DMS114 treated with DMSO at 0.1 percent for 48 hours (cell line): ENCODE data around the gene GKN1.

ENCODE experiments used
- DNase-seq: peaks from one replicate; lab custom pipeline; 2025; ENCODE audit not compliant: unreplicated experiment; lab: John Stamatoyannopoulos, UW

The GKN1 gene

GRCh38 chr2:69007169-69007568 lies 32.7 kb downstream of the GKN1 start:
- DNase-seq = no peak

- no peak for DNase-seq
Observed at GRCh38 chr2:69007603-69008002, 33.2 kb downstream of the GKN1 start.

- no peak for DNase-seq
Observed at GRCh38 chr2:69010437-69011194, 36.2 kb downstream of the GKN1 start.

- DNase-seq = no peak
Observed at GRCh38 chr2:69011611-69012157, 37.2 kb downstream of the GKN1 start.

GRCh38 chr2:69012310-69013141 lies 38.1 kb downstream of the GKN1 start:
- DNase-seq = peak; percentile 27

GRCh38 chr2:69013142-69013839 lies 38.9 kb downstream of the GKN1 start, which contains the start of gene ANTXR1:
TSS of gene ANTXR1 (plus strand) at chr2:69013179. CDS start at chr2:69013500, 321 bp downstream.
- DNase-seq = peak; percentile 27

- DNase-seq = peak; percentile 25
Observed at GRCh38 chr2:69013840-69014821, 39.7 kb downstream of the GKN1 start.

- no peak for DNase-seq
Observed at GRCh38 chr2:69017080-69017479, 42.6 kb downstream of the GKN1 start.

GRCh38 chr2:69017835-69018234 lies 43.4 kb downstream of the GKN1 start:
- no peak for DNase-seq

- no peak for DNase-seq
Observed at GRCh38 chr2:69018678-69019095, 44.3 kb downstream of the GKN1 start.

- no peak for DNase-seq
Observed at GRCh38 chr2:69020496-69021426, 46.3 kb downstream of the GKN1 start.

- DNase-seq = no peak
Observed at GRCh38 chr2:69021727-69022126, 47.3 kb downstream of the GKN1 start.

- no peak for DNase-seq
Observed at GRCh38 chr2:69022548-69022947, 48.1 kb downstream of the GKN1 start.

GRCh38 chr2:69023236-69023635 lies 48.8 kb downstream of the GKN1 start:
- DNase-seq = no peak

- DNase-seq = peak; percentile 33
Observed at GRCh38 chr2:69026026-69026425, 51.6 kb downstream of the GKN1 start.

GRCh38 chr2:69026691-69027459 lies 52.4 kb downstream of the GKN1 start:
- DNase-seq = no peak
